Renal cortical epithelial cell (primary cell): ENCODE measurements around the gene PRPH2. TPM values are rescaled to one million over a fixed set of nuclear protein-coding genes. Genes with fewer than 3 reads are reported as not detected.
A peak's percentile ranks its signal among the peaks of the same experiment; 100 is the strongest.
"Not testable (repeated sequence)": the region's sequence is repeated elsewhere in the genome, so short reads cannot be mapped to it uniquely, and the experiment has no call there.

ENCODE experiments used
- DNase-seq: peaks from one replicate; pipeline ENCODE4 v3.0.0-alpha.2; 2011; ENCODE audit warnings: low read depth
- total RNA-seq: library from RNA; depleted of rRNA; stranded (reverse); fragments of >200 nt; gene quantifications from 2 replicates; pipeline ENCODE4 v1.2.3, GENCODE V29; 2014

Gene PRPH2
- total RNA-seq, 1 donor from 2014 or later: 1.2 TPM

DNA sequence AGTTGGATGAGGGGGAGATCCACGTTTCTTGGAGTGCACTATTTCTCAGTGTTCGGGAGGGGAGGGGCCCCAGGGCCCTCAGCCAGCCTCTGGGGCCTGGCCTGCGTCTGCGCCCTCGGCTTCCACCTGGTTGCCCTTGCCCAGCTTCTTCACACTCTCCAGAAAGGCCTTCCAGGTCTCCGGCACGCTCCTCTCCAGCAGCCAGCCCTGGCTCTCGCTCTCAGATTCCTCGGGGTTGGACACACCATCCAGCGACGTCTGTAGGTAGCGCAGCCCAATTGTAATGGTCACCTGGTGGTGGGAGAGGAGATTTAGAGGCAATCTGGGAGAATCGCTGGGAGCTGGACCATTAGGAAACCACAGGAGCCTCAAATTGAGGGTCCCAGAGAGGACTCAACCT, 24.2 kb downstream of the PRPH2 start:
- DNase-seq: no peak

DNA sequence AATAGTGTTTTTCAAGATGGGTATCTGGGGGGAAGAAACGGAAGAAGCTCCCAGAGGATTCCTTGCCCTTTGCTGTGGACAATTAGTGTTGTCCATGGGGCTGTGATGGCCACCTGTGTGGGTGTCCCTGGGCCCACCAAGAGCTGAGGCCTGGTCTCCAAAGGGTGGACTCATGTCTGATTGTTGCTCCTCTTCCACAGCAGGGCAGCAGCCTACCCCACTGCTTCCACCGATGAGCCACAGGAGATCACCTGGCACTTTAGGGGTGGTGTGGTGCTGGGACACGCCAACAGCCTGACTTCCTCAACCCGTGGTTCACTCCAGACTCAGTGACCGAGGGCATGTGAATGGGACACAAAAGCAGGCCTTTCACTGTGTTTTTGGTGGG, 25.1 kb downstream of the PRPH2 start:
- no peak for DNase-seq

DNA sequence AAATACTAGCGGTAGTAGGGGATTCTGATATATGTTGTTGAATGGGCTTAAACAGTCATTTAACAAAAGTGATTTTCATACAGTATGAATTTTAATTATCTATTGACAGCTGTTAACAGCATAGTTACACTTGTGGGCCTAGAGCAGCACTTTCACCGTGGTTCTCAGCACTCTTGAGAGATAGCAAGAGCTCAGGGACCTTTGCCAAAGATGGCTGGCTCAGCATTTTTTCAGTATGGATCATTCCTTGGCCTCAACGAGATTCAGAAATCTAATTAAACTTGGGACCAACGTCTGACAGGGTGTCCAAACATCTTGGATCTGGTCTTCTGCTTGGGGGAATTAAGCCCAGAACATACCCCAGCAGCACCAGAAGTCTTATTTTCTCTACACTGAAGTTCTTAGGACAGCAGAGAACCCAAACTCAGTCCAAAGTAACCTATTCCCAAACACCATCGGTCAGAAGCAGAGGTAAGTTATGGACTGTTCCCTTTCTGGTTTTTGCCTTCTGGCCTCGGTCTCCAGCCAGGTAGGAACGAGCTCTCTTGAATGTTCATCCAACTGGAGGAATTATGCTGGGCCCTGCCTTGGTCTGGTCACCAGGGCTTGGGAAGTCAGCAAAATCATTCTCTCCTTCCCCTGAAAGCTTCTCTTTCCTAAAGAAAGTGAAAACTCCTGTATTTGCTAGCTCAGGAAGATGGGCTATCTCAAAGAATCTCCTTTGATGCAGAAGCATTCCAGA, 25.7 kb downstream of the PRPH2 start:
- DNase-seq: no peak

DNA sequence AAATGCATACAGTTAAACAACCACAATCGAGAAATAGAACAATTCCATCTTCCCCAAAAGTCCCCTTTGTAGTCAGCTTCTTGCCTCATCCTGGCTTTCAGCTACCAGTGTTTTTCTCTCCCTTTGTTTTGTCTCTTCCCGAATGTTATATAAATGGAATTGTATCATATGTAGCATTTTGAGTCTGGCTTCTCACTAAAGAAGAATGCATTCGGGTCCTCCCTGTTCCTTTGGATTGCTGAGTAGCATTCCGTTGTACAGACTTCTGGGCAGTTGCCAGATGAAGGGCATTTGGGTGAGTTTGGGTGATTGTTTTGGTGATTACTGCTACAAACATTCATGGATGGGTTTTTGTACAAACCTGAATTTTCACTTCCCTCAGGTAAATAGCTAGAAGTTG, 27.8 kb downstream of the PRPH2 start:
- DNase-seq: peak; percentile 15

DNA sequence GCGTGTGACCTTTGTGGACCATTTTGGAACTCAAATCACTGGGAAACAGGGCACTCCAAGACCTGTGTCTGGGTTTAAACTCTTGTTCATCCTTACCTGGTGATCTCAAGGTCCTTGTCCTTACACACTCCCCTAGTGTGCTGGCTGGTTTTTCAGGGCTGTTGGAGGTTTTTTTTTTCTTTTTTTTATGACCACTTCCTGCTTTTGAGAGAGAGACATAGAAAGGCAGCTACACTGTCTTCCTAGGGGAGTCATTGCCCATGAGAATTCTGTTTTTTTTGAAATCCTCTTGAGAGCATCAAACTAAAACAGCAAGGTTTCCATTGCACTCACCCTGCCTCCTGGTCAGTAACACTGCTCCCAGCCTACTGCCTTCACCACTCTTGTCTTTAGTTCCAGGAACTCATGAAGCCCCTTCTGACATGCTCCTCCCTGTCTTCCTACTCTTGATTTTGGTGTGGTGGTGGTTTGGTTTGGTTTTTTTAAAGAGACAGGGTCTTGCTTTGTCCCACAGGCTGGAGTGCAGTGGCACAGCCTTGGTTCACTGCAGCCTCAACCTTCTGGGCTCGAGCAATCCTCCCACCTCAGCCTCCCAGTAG, 28.6 kb downstream of the PRPH2 start:
- no peak for DNase-seq

DNA sequence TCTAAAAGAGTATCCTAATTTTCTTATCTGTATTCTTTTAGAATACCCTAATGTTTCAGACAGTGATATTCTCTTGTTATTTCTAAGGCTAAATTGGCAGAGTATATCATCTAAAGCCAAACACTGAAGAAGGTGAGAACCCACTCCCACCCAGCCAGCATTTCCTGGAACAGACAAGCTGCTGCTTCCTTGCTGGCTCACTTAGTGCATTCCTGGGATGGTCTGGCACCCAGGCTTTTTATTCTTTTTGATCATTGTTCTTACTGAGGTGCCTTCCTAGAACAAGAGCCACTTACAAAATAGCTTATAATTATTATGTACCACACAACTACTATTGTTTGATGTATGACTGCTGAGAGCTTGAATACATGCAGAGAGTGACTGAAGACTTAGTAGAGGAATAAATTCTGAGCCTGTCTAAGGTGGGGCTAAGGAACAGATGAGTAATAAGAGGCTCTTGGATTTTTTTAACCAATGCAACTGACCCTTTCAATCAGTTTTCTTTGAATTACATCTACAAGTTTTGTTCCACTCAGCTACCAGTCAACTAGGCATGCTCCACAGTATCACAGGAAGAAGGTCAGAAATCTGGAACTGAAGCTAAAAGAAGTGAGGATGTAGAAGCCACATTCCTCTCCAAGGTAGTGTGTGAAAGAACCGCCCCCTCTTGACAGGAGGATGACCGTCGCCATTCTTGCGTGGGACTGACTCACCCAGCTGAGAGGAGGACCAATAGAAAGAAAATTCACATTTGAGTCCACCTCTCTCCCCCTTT, 30.1 kb downstream of the PRPH2 start:
- peak; percentile 88 for DNase-seq

DNA sequence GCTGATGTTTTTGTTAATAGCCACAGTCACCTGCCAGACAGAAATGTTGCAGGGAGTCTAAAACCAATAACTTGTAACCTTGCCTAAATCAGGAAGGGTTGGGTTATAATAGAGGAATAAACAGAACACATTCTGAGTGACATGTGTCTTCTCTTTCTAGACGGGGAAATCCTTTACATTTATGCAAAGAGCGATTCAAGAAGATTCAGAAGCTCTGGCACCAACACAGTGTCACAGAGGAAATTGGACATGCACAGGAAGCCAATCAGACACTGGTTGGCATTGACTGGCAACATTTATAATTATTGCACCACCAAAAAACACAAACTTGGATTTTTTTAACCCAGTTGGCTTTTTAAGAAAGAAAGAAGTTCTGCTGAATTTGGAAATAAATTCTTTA, 31.5 kb downstream of the PRPH2 start:
- no peak for DNase-seq

DNA sequence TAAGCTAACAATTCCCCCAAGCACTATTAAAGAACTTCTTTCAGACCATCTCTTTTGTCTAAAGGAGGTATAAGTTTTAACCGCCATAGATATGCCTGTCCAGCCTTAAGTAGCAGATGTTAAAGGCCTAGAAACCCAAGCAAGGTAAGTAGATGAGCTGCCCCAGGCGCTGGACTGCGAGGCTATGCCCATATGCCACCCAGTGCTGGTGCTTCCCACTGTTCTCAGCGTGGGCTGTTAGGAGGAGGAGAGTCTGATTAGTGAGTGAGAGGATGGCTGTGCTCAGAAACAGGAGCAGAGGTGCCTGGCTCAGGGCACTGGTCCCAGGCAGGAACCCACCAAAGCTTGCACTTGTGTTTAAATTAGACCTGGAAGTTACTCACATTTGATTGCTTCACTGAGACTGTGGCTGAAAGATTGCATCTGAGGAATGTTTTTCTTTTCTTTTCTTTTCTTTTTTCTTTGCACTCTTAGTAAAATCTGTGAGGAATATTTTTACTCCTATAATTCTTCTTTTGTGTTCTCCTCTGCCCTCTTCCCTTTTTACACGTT, 32.2 kb downstream of the PRPH2 start:
- DNase-seq: peak; percentile 49

DNA sequence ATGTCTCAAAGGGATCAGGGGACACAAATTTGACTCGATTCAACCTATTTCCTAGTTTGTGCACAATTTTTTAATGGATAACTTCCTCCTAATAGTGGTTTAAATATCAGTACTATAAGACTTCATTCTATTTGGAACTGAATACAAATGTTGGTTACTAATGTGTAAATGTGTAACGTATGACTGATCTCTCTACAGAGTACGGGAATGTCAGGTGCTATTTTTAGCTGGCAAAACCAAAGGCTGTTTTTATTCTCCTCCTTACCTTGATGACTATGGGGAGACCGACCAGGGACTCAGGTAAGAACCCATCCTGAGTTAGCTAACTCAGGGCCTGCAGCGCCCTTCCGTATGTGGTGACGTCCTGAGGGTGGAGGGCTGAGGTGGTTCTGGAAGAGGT, 33.0 kb downstream of the PRPH2 start:
- peak; percentile 83 for DNase-seq

DNA sequence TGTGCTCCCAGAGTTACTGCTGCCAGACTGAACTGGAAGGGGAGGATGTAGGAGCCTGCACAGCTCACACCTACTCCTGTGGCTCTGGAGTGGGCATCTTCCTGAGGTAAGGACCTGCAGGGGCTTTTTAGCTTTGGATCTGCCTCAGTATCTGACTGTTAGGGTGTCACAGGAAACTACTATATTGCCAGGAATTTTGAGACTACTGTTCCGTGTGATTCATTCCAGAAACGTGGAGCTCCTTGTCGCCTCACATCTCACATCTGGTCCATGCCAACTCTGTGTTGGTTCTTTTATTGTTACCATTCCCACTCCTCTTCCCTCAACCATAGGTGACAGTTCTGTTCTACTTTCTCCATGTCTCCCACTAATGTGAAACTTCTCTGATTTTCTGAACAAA, 34.1 kb downstream of the PRPH2 start:
- no peak for DNase-seq

DNA sequence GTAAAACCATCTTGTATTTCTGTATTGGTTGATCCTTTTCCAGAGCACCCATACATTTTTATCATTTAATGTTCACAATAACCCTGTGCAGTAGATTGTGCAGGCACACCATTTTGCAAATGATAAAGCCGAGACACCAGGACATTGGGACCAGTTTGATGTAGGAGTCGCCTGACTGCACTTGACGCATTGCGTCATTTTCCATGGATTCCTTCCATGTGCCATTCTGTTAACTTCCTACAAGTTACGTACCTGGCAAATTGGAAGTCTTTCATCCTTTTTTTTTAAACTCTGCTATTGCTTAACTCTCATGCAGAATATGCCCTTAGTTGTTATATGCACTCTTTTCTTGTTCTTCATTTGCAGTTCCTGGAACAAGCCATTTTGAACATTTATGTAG, 43.0 kb downstream of the PRPH2 start:
- no peak for DNase-seq

DNA sequence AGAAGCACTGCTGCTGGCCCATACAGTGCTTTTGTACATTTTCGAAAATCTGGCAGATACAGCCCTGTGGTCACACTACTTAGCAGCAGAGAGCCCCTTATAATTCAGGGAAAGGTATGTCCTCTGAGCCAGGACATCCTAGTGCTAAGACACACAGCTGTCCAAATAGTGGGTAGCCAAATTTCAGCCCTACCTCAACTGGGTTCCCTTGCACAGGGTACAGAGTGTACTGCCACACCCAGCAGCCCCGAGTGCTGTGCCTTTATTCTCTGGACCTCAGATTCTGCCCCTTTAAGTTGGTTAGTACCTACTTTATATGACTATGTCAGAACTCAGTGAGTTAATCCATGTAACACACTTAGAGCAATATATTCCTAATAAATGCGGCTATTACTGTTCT, 47.6 kb downstream of the PRPH2 start:
- no peak for DNase-seq

DNA sequence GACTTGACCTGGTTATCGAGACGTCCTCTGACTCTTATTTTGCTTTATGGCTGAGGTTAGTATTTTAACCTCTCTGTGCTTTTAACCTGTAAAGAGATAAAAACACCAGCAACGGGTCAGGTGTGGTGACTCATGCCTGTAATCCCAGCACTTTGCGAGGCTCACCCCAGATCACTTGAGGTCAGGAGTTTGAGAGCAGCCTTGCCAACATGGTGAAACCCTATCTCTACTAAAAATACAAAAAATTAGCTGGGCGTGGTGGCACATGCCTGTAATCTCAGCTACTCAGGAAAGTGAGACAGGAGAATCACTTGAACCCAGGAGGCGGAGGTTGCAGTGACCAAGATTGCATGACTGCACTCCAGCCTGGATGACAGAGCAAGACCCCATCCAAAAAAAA, 48.0 kb downstream of the PRPH2 start:
- not testable (repeated sequence) for DNase-seq

DNA sequence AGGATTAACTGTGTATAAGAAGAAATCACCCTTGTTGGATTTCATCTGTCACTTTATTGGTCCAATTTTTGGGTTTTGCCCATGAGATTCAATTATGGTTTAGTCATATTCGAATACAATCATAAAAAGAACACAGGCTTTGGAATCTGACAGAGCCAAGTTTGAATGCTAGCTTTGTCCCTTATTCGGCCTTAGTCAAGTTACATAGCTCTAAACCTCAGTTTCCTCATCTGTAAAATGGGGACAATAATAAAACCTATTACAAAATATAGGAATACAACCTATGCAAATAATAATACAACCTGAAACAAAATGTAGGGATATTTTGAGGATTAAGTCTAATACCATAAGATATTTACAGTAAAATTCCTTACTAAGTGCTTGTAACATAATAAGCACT, 57.7 kb downstream of the PRPH2 start:
- DNase-seq: no peak

DNA sequence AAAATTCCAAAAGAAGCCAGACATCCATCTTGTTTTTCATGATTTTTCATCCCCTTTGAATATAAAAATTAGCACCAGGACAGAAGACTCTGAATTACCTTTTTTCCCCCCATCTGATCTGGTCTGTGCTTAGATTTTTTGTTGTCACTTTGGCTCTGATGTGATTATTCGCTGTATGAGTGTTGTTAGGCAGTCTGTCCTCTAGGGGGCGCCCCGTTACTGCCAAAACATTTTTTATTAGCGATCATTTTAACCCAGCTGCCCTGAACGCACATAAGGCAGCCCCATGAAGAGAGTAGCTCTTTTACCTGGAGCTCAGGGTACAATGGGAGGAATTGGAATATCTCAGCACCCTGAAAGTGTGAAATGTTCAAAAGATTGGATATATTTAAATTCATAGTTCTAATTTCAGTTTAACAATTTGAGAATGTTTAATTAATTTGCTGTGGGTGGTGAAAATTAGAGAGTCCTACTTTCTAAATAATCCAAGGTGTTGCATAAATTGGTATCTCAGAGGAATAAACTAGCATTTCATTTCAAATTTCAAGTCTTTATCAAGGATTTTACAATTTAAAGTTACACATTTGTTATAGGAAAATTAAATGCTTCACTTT, 60.8 kb downstream of the PRPH2 start:
- peak; percentile 54 for DNase-seq

DNA sequence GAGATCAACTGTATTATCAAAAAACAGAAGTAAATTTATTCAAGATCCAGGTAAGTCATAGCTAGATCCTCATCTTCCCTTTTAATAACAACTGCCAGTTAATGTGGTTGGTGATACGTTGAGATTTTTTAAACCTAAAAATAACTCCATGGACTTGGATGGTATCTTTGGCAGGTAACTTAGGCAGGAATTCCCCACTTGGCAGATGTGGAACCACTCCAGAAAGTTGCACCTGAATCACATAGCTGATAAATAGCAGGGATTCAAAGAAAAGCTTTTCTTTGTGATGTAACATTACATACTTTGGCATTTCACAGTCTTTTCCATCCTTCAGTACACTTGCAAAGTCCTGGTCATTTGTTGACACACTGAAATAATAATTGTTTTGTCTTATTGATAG, 62.6 kb downstream of the PRPH2 start:
- DNase-seq: peak; percentile 1

DNA sequence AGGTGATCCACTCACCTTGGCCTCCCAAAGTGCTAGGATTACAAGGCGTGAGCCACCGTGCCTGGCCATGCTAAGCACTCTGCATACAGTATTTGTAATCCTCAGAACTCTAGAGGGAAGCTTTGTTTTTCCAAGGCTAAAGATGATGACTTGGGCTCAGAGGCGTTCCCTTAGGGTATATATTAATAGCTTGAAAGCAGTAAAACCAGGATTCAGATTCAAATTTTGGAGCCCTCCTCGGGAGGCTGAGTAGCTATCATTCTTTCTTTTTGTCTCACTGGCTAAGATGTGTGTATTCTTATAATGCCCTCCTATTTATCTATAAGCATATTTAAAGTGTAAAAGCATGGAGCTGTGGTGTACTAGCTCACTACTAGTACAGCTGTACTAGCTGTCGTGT, 68.5 kb downstream of the PRPH2 start:
- DNase-seq: no peak

DNA sequence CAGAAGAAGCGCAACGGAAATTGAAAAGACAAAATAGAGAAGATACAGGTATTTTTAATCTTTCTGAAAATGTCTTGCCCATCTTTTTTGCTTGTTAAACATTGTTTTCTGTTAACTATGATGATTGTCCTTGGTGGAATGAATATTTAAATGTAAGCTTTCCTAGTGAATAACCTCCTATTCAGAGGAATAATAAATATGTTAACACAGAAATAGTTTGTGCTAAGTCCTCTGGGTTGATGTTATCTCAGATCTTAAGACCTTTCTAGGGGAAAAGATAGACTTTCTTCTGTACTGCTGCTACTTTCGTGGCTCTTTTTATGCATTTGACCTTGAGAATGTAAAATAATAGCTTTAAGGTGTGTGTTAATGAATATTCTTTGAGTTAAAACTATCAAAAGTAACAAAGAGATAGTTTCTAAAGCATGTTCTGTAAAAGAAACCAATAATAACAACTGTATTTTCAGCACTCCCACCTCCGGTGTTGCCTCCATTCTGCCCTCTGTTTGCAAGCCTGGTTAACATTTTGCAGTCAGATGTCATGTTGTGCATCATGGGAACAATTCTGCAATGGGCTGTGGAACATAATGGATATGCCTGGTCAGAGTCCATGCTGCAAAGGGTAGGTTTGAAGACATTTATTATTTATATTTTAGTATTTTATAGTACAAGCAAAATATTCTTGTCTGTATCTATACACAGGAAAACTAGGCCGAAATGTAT, 70.2 kb downstream of the PRPH2 start:
- no peak for DNase-seq
